ENCODE data around the gene PLAC9. TPM values are rescaled to one million over a fixed set of nuclear protein-coding genes. Genes with fewer than 3 reads are reported as not detected.
"Not testable (repeated sequence)": the region's sequence is repeated elsewhere in the genome, so short reads cannot be mapped to it uniquely, and the experiment has no call there.

Gene PLAC9
- total RNA-seq, 1 experiment from 2014 or later = 7.3 TPM

- DNase-seq (ENCODE audit: low spot score); H3K4me3 Mint-ChIP-seq; ATAC-seq: not testable (repeated sequence)
Observed at GRCh38 chr10:80145406-80146308, 13.1 kb downstream of the PLAC9 start.

GRCh38 chr10:80146918-80147317 lies 14.4 kb downstream of the PLAC9 start:
- peaks cover 15% of the 10 kb centered on the region for H3K4me1 Mint-ChIP-seq
- H3K27me3 Mint-ChIP-seq (ENCODE audit: low read depth) = no peaks in the 10 kb centered on the region
- no peak overlapping the region for H3K4me3 Mint-ChIP-seq
- no peaks in the 10 kb centered on the region for H3K36me3 Mint-ChIP-seq
- H3K27ac Mint-ChIP-seq = no peak overlapping the region
- DNase-seq (ENCODE audit: low spot score) (no peak), ATAC-seq (no peak)
- ChIA-PET CTCF (interaction anchor here (2.2 to 2.9 kb wide), 2 partner anchors 76 to 114 kb away, joined by 5 to 11 read pairs; no protein-coding TSS in a partner anchor), POLR2A (no interaction called here)
- no peaks in the 10 kb centered on the region for H3K9me3 Mint-ChIP-seq
- TF ChIP-seq CTCF (IDR thresholded peaks at IDR 0.05) (no peak), ATF1 (CRISPR knock-in tag; IDR thresholded peaks at IDR 0.05) (no peak), ZNF416 (CRISPR knock-in tag; IDR thresholded peaks at IDR 0.05) (no peak), FOXP1 (CRISPR knock-in tag; IDR thresholded peaks at IDR 0.05; ENCODE audit: borderline replicate concordance) (no peak), ERG (CRISPR knock-in tag; IDR thresholded peaks at IDR 0.05) (no peak), ZNF138 (CRISPR knock-in tag; conservative IDR thresholded peaks at IDR 0.05) (no peak), MXD4 (CRISPR knock-in tag; IDR thresholded peaks at IDR 0.05; ENCODE audit: borderline replicate concordance) (no peak), ARID4B (CRISPR knock-in tag; IDR thresholded peaks at IDR 0.05; ENCODE audit: borderline replicate concordance) (no peak), IRF1 (CRISPR knock-in tag; IDR thresholded peaks at IDR 0.05) (no peak), ZBTB43 (CRISPR knock-in tag; IDR thresholded peaks at IDR 0.05) (no peak)

More at GRCh38 chr10:80145406-80146308, 13.1 kb downstream of the PLAC9 start:
- H3K4me1 Mint-ChIP-seq = peaks cover 10% of the 10 kb centered on the region
- H3K9me3 Mint-ChIP-seq; H3K27me3 Mint-ChIP-seq (ENCODE audit: low read depth); H3K27ac Mint-ChIP-seq; H3K36me3 Mint-ChIP-seq; POLR2A ChIA-PET: not testable (repeated sequence)
- CTCF ChIA-PET = interaction anchor here (2.0 to 2.9 kb wide), 5 partner anchors 13 to 115 kb away, joined by 5 to 66 read pairs (median 14); partner anchors contain the start of gene PLAC9

Data from WTC11 (cell line).